Measurements from ENCODE around the gene MBOAT2.

- TF ChIP-seq ZFP36 (IDR thresholded peaks at IDR 0.05; ENCODE audit: borderline replicate concordance, low read depth, low read length, partially characterized antibody) (no peak), ARNT (IDR thresholded peaks at IDR 0.05) (no peak), ZNF232 (CRISPR knock-in tag; IDR thresholded peaks at IDR 0.05; ENCODE audit: borderline replicate concordance) (no peak), YEATS4 (CRISPR knock-in tag; IDR thresholded peaks at IDR 0.05; ENCODE audit: borderline replicate concordance) (no peak), TBX2 (CRISPR knock-in tag; IDR thresholded peaks at IDR 0.05; ENCODE audit: borderline replicate concordance) (no peak), ZZZ3 (CRISPR knock-in tag; IDR thresholded peaks at IDR 0.05; ENCODE audit: borderline replicate concordance) (no peak), POLR2AphosphoS5 (IDR thresholded peaks at IDR 0.05; ENCODE audit: low read depth, low read length) (no peak), ZNF18 (CRISPR knock-in tag; IDR thresholded peaks at IDR 0.05; ENCODE audit: insufficient replicate concordance) (no peak), EZH2 (conservative IDR thresholded peaks at IDR 0.05; ENCODE audit: low read depth, low read length) (no peak), ISX (CRISPR knock-in tag; conservative IDR thresholded peaks at IDR 0.05) (no peak), SCMH1 (CRISPR knock-in tag; IDR thresholded peaks at IDR 0.05; ENCODE audit: borderline replicate concordance) (no peak), THAP7 (CRISPR knock-in tag; IDR thresholded peaks at IDR 0.05) (no peak), PATZ1 (CRISPR knock-in tag; IDR thresholded peaks at IDR 0.05) (no peak)
Observed at GRCh38 chr2:9050122-9050809, 46.8 kb upstream of the MBOAT2 start.

Measured in HepG2 (cell line).